AG04450 (cell line): ENCODE results near the gene CCL26. TPM values are rescaled to one million over a fixed set of nuclear protein-coding genes. Genes with fewer than 3 reads are reported as not detected.
"Not testable (repeated sequence)": the region's sequence is repeated elsewhere in the genome, so short reads cannot be mapped to it uniquely, and the experiment has no call there.

Experiments
- CTCF ChIA-PET: fragments of 300-600, 350-600 bp; formaldehyde crosslinking; extraction: SDS; loops from one replicate; lab custom pipeline; 2022; ENCODE audit warnings: antibody characterized with exemption, inconsistent platforms; lab: Charles Lee
- POLR2A ChIA-PET: fragments of 350-600 bp; formaldehyde crosslinking; extraction: SDS; loops from one replicate; lab custom pipeline; 2021; ENCODE audit warnings: antibody characterized with exemption, inconsistent platforms; lab: Yijun Ruan, JAX
- DNase-seq: peaks from one replicate; pipeline ENCODE4 v3.0.0-alpha.2; 2011; ENCODE audit warnings: low read depth, low spot score
- H3K27ac ChIP-seq: one replicate; pipeline ENCODE4 v1.5.1; 2012; ENCODE audit warnings: low read depth, low read length, control low read depth
- H3K27me3 ChIP-seq: one replicate; pipeline ENCODE4 v1.6.0; 2012; ENCODE audit warnings: low read length; ENCODE audit not compliant: control insufficient read depth, insufficient read depth
- H3K4me3 ChIP-seq: 2 replicates; pipeline ENCODE4 v1.5.1; 2011; ENCODE audit warnings: mild to moderate bottlenecking, low read depth, low read length, control low read depth
- H3K9me3 ChIP-seq: 2 replicates; pipeline ENCODE4 v1.5.1; 2012; ENCODE audit warnings: low read length; ENCODE audit not compliant: control insufficient read depth, insufficient read depth
- polyA plus RNA-seq: library from polyadenylated mRNA; depleted of rRNA; stranded (reverse); fragments of >200 nt; gene quantifications from 2 replicates; pipeline ENCODE4 v1.2.3, GENCODE V29; 2011
- TF ChIP-seq, protein P1 (sequence below): IDR thresholded peaks from 2 replicates; pipeline ENCODE4 v1.5.1; 2011; ENCODE audit warnings: low read depth, low read length, control low read depth, inconsistent platforms

CCL26 gene
- polyA plus RNA-seq, 1 experiment, result not detected

DNA sequence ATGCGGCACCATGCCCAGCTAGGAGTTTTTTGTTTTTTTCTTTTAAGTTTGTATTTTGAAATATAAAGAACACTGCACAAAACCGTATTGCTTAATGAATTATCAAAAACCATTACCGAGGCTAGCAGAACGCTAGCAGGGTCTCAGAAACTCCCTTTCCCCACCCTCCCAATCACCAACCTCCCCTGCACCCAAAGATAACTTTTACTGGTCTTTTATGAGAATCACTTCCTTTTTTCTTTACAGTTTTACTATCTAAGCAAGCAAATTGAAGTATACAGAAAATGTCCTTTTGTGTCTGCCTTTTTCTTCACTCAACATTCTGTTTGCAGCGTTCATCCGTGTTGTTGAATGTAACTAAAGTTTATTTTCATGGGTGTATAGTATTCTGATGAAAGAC, 46.7 kb downstream of the CCL26 start:
- Histone ChIP-seq H3K4me3 (no peak overlapping the region), H3K27ac (no peak overlapping the region), H3K9me3 (no peaks in the 10 kb centered on the region), H3K27me3 (no peaks in the 10 kb centered on the region)
- ChIA-PET POLR2A (no interaction called here), CTCF (no interaction called here)
- no peak for DNase-seq
- TF ChIP-seq, protein P1, sequence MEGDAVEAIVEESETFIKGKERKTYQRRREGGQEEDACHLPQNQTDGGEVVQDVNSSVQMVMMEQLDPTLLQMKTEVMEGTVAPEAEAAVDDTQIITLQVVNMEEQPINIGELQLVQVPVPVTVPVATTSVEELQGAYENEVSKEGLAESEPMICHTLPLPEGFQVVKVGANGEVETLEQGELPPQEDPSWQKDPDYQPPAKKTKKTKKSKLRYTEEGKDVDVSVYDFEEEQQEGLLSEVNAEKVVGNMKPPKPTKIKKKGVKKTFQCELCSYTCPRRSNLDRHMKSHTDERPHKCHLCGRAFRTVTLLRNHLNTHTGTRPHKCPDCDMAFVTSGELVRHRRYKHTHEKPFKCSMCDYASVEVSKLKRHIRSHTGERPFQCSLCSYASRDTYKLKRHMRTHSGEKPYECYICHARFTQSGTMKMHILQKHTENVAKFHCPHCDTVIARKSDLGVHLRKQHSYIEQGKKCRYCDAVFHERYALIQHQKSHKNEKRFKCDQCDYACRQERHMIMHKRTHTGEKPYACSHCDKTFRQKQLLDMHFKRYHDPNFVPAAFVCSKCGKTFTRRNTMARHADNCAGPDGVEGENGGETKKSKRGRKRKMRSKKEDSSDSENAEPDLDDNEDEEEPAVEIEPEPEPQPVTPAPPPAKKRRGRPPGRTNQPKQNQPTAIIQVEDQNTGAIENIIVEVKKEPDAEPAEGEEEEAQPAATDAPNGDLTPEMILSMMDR, result no peak

DNA sequence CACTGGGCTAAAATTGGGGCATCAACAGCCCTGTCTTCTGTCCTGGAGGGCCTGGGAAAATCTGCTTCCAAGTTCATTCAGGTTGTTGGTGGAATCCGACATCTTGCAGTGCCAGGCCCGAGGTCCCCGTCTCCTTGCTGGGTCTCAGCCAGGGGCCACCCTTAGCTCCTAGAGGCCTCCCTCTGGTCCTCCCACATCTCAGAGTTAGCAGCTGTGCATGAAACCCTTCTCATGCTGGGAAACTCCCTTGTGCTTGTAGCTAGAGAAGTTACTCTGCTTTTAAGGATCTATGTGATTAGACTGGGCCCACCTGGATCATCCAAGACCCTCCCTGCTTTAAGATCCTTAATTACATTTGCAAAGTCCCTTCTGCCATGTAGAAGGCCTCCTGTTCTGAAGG, 48.6 kb downstream of the CCL26 start:
- H3K27ac ChIP-seq, result no peak overlapping the region
- TF ChIP-seq, protein P1, result no peak
- no peak for DNase-seq
- POLR2A ChIA-PET, result no interaction called here
- H3K4me3 ChIP-seq, result no peak overlapping the region
- H3K27me3 ChIP-seq, result no peaks in the 10 kb centered on the region
- CTCF ChIA-PET, result no interaction called here
- H3K9me3 ChIP-seq, result no peaks in the 10 kb centered on the region

DNA sequence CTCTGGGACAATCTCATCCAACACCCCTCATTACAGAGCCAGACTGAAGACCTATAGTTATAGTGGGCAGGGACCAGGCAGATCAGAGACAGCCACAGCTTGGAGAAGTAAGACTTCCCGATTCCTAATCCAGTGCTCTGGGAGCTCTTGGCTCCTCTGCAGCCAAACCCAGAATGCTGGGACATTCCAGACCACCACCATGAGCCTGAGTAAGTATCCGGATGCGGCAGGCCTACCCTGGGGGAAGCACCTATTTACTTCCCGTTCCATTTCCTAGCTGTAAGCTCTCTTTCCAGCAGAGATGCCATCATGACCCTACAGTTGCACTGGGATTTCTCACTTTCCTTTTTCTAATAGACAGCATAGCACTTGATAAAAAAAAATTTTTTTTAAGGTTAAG, 49.6 kb downstream of the CCL26 start:
- DNase-seq, result no peak
- POLR2A ChIA-PET, result no interaction called here
- CTCF ChIA-PET, result no interaction called here
- TF ChIP-seq, protein P1, result no peak
- Histone ChIP-seq H3K27me3 (no peaks in the 10 kb centered on the region), H3K27ac (no peak overlapping the region), H3K9me3 (no peaks in the 10 kb centered on the region), H3K4me3 (no peak overlapping the region)

DNA sequence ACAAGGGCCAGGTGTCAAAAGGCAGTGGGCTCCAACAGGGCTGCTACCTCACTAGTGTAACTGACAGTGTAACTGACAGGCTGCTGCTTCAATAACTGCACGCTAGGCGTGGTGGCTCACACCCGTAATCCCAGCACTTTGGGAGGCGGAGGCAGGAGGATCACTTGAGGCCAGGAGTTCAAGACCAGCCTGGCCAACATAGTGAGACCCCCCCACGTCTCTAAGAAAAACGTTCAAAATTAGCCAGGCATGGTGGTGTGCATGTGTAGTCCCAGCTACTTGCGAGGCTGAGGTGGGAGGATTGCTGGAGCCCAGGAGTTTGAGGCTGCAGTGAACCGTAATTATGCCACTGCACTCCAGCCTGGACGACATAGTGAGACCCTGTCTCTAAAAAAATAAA, 50.1 kb downstream of the CCL26 start:
- H3K4me3 ChIP-seq, H3K27ac ChIP-seq, H3K27me3 ChIP-seq, DNase-seq, CTCF ChIA-PET, H3K9me3 ChIP-seq: not testable (repeated sequence)
- POLR2A ChIA-PET, result interaction anchor here (0.7 kb wide), 1 partner anchor 27 kb away, joined by 3 read pairs; no protein-coding TSS in a partner anchor

DNA sequence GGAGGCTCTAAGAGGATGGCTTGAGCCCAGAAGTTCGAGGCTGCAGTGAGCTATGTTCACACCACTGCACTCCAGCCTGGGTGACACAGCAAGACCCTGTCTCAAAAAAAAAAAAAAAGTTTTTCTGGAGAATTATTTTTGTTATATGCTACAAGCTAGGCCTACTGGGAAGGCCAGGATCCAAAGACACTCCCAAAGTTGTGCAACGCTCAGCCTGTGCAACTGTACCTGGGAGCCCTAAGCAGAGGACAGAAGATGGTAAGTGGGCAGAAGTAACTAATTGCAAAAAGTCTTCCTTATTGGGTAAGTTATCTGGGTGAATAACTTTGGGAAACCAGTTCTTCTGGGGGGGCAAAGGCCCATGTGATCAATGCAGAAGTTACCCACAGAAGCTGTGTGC, 50.6 kb downstream of the CCL26 start:
- TF ChIP-seq, protein P1, result no peak
- Histone ChIP-seq H3K4me3 (no peak overlapping the region), H3K27me3 (no peaks in the 10 kb centered on the region), H3K9me3 (no peaks in the 10 kb centered on the region), H3K27ac (no peak overlapping the region)
- ChIA-PET POLR2A (interaction anchor here (0.7 kb wide), 5 partner anchors 10 to 97 kb away, joined by 3 to 5 read pairs (median 3); no protein-coding TSS in a partner anchor), CTCF (interaction anchor here (1.2 kb wide), 1 partner anchor 10 kb away, joined by 3 read pairs; no protein-coding TSS in a partner anchor)
- no peak for DNase-seq
